CD4-positive, alpha-beta T cell treated with Interleukin-6 at 100 ng/mL for 8 hours (primary cell): Measurements from ENCODE around the gene PARP6.
"Not testable (repeated sequence)": the region's sequence is repeated elsewhere in the genome, so short reads cannot be mapped to it uniquely, and the experiment has no call there.

Source experiments
- DNase-seq: peaks from one replicate; pipeline ENCODE4 v3.0.0-alpha.2; 2020; ENCODE audit warnings: mixed read lengths, low spot score

PARP6 gene

GRCh38 chr15:72278737-72279136 is 6.4 kb upstream of the PARP6 start:
- no peak for DNase-seq

GRCh38 chr15:72276326-72276700 is 4.0 kb upstream of the PARP6 start:
- no peak for DNase-seq

DNA sequence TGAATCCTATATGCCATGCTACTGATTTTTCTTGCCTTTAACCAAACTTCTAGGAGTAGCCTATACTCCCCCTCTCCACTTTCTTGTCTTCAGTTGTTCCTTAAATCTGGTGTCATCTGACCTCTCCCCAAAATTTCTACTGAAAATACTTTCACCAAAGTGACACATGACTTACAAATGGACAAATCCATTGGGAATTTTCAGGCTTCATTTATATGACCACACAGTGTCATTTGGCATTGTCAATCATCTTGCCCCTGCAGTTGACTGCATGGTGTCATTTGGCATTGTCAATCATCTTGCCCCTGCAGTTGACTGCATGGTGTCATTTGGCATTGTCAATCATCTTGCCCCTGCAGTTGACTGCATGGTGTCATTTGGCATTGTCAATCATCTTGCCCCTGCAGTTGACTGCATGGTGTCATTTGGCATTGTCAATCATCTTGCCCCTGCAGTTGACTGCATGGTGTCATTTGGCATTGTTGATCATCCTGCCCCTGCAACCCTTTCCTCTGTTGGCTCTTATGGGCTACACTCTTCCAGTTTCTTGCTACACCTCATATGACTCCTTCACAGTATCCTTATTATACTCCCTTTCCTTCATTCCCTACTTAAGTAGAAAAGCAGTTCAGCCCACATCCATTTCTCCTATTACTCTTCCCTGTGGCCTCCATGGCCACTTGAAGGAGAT is 3.4 kb upstream of the PARP6 start:
- not testable (repeated sequence) for DNase-seq

DNA sequence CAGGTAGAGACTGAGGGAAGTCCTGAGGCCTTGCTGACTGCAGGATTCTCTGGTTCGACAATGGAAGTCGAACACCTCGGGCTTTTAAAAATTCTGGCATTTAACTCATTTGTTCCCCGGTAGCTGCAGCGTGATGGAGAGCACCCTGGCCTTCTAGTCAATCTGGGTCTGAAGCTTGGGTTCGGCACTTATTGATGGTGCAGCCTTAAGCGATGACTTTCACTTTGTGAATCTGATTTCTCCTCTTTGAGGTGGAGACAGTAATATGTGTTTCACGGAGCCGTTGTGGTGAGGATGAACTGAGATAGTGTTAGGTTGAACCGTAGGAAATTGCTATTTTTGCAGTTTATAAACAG is 621 bp upstream of the PARP6 start:
- DNase-seq, result no peak

- DNase-seq, result peak; percentile 5
Observed at GRCh38 chr15:72271895-72272212, 500 bp downstream of the PARP6 start.

DNA sequence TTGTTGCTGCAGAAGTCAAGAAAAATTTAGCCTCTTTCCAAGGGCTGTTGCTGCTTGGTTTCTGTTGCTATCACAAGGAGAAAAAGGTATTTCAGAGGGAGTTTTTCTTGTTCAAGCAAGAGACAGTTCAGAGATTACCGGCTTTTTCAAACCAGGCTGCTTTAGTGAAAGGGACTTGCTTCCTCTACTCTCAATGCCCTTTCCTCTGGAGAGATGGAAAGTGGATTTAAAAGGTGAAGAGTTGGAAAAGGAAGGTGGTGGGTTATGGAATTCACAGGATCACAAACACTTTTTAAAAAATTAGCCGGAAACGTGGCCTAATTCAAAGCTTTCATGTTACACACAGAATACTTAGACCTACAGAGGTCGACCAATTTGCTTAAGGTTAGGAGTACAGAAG is 1.1 kb downstream of the PARP6 start:
- DNase-seq, result no peak

DNA sequence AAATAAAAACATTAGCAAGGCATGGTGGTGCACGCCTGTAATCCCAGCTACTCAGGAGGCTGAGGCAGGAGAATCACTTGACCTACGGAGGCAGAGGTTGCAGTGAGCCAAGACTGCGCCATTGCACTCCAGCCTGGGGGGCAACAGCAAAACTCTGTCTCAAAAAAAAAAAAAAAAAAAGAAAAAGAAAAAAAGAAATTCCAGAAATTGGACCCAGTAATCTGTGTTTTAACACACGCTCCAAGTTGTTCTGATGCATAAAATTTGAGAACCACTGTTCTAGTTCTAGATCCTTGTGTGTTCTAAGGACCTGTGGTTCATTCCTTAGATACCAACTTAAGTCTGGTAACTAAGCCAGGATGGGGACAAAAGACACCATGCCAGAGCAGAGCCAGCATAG is 2.6 kb downstream of the PARP6 start:
- DNase-seq, result no peak

- no peak for DNase-seq
Observed at GRCh38 chr15:72265031-72265430, 7.3 kb downstream of the PARP6 start.

- no peak for DNase-seq
Observed at GRCh38 chr15:72252663-72253299, 19.6 kb downstream of the PARP6 start.

DNA sequence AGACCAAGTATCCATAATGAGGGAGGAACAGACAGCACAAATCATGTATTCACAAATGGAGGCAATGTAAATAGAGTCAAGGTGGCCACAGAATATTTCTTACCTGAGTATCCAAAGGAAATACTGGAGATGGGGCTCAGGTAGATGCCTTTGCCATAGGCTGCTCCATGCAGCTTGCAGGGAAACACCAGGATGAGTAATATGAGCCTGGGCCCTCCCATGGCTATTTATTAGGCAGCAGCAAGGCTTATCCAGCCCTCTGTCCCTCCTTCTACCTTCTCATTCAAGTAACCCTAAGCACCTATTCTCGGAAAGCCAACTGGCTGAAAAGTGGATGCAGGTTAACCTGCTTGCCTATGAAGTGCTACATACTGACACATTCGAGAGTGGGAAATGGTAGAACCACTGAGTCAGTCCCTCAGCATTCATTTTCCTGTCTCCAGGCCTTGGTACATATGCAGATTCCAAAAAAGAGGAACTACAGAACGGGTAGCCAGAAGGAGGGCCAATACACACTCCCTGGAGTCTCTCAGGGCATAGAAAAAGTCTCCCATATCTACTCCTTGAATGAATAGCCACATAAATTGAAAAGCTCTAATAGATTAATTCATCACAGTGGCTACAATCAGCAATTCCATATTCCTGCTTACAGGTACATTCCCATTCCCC is 23.1 kb downstream of the PARP6 start:
- DNase-seq, result no peak

- DNase-seq, result no peak
Observed at GRCh38 chr15:72248514-72248913, 23.8 kb downstream of the PARP6 start.

DNA sequence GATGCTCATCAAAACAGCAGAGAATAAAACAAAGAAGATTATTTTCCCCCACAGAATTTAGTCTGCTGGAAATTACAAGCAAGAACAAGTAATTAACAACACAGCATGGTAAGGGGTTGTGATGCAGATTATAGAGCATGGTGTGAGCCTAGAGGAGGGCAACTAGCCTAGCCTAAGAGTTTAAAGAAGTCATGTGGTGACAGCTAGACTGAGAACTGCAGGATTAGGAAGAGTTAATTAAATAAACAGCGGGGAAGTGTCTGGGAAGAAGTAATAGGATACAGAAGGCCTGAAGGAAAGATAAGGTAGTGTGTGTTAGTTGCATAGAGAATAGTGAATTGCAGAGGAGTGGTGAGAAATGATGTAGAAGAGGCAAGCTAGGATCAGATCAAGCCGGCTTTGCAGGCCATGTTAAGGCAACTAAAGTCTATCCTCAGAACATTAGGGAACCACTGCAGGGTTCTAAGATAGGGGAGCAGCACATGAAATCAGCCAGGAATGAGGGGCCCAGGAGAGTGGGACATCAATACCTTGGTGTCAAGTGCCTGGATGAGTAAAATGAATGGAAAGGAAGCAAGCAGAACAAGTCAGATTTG is 29.5 kb downstream of the PARP6 start:
- no peak for DNase-seq

GRCh38 chr15:72239652-72240051 is 32.7 kb downstream of the PARP6 start:
- DNase-seq, result no peak

GRCh38 chr15:72238586-72238985 is 33.8 kb downstream of the PARP6 start:
- no peak for DNase-seq

- no peak for DNase-seq
Observed at GRCh38 chr15:72237853-72238224, 34.5 kb downstream of the PARP6 start.

- peak; percentile 59 for DNase-seq
Observed at GRCh38 chr15:72237029-72237852, 35.1 kb downstream of the PARP6 start.

DNA sequence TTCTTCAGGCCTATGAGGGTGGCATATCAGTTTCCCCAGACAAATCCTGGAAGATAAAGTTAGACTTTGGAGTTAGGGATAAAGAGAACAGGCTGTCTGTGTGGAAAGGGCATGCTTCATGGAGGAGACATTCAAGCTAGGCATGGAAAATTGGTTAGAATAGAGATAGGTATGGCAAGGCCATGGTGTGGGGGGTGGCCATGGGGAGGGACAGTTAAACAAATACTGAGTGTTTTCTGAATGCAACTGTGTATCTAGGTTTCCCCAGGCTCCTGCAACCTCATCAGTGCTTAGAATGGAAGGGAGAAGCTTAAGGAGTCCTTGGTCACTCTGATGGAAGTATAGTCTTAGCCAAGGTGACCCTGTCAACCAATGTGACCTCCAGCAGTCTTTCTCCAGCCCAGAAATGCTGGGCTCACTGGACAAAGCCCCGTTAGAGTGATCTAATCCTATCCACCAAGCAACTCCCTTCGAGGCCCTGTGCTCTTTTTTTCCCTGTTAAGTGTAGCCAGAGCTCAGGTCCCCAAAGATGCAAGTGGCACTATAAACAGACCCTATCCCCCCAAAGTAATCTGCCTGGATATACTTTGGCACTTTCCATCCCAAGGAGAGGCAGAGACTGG is 35.9 kb downstream of the PARP6 start:
- no peak for DNase-seq

- no peak for DNase-seq
Observed at GRCh38 chr15:72235298-72235697, 37.1 kb downstream of the PARP6 start.

DNA sequence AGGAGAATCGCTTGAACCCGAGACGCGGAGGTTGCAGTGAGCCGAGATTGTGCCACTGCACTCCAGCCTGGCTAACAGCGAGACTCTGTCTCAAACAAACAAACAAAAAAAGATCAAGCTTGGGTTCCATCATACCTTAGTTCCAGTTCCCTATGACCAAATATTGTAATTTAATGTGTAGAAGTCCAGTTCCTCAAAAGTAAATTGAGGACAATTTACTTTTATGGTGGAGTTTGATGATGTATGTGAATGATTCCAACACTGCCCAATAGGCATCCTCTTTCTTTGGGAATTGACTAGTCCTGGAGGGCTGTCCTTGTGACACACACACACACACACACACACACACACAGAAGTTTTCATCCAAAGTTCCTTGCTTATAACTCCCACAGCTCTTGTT is 38.6 kb downstream of the PARP6 start:
- no peak for DNase-seq

GRCh38 chr15:72231833-72232478 is 40.4 kb downstream of the PARP6 start:
- peak; percentile 75 for DNase-seq

DNA sequence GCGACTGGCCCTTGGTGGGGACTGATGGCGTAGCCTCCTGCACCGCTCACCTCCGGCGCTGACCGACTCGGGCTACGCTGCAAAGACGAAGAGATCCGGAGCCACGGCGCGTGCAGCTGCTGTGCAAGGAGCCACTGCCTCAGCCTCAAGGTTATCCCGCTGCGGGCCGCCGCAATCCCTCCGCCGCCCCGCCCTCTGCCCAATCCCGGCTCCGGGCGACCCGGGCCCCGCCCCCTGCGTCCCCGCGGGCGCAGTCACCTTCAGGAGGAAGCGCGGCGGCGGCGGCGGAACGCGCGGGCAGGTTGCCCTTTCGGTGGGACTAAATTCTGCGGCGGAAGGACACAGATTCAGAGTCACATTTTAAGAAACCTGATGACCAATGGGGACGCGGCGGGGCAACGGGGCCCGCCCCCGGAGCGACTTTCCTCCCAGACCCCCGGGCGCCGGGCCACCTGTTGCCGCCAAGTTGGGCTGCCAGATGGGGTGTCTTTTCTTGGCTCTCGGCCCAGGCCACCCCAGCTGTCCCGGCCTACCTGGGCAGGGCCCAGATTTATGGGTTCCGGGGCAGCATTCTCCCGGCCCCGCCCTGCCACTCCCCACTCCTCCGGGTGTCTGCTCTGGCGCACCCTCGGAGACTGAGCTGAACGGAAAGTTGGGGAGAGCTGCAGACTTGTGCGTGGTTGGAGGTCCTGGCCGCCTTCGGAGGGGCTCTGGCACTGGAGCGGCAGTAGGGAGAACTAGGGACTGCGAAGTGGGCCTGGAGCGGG is 41.1 kb downstream of the PARP6 start, which contains the start of gene PKM:
Gene PKM (minus strand): TSS at position 125 of the 767 bp plus-strand sequence. CDS start 12,093 bp downstream, outside the sequence.
- DNase-seq, result peak; percentile 94
